GM12878 (cell line): Measurements from ENCODE around the gene STK39. TPM values are rescaled to one million over a fixed set of nuclear protein-coding genes. Genes with fewer than 3 reads are reported as not detected.
"Not testable (repeated sequence)": the region's sequence is repeated elsewhere in the genome, so short reads cannot be mapped to it uniquely, and the experiment has no call there.

Experiments used
- ATAC-seq: fragments of 200-7000 bp; cut with Tn5 transposase; 3 replicates; pipeline ENCODE4 v1.9.1; 2020; ENCODE audit warnings: mild to moderate bottlenecking, moderate library complexity
- BruUV-seq: library from RNA; stranded (reverse); fragments of 400-500 nt; replicated peaks from 2 replicates; lab custom pipeline; 2021; lab: Mats Ljungman, UMichigan
- CTCF ChIA-PET: fragments of 300-600 bp; sonication (Branson Sonifier 250); formaldehyde crosslinking; extraction: SDS; loops from one replicate; lab custom pipeline; 2021; ENCODE audit warnings: inconsistent platforms; lab: Yijun Ruan, JAX
- POLR2A ChIA-PET: fragments of 350-600 bp; formaldehyde crosslinking; extraction: SDS; loops from one replicate; lab custom pipeline; 2021; ENCODE audit warnings: inconsistent platforms; lab: Charles Lee
- RAD21 ChIA-PET: fragments of 300-600 bp; sonication (Branson Sonifier 250); formaldehyde crosslinking; loops from one replicate; lab custom pipeline; 2023; ENCODE audit warnings: antibody characterized with exemption; ENCODE audit not compliant: unreplicated experiment; lab: Charles Lee
- SMC1A ChIA-PET: fragments of 300-600 bp; sonication (Branson Sonifier 250); formaldehyde crosslinking; loops from one replicate; lab custom pipeline; 2023; ENCODE audit not compliant: unreplicated experiment, uncharacterized antibody; lab: Charles Lee
- DNase-seq: peaks from one replicate; pipeline ENCODE4 v3.0.0-alpha.2; 2011; ENCODE audit warnings: low read depth, low spot score
- FAIRE-seq: peaks from 3 replicates; lab custom pipeline; 2011; peaks lifted over from hg19 to GRCh38; lab: Jason Lieb, UNC
- H2AFZ ChIP-seq: 2 replicates; pipeline ENCODE4 v1.6.0; 2011; ENCODE audit warnings: low read depth, low read length, control low read depth; ENCODE audit not compliant: control insufficient read depth
- H3K27ac ChIP-seq: 2 replicates; pipeline ENCODE4 v1.5.1; 2011; ENCODE audit warnings: control low read depth; ENCODE audit not compliant: control insufficient read depth, insufficient read depth
- H3K27me3 ChIP-seq, 2 experiments: replicated peaks in 1 of 2; 2 replicates each; pipeline versions ENCODE4 v1.6.0 to v1.6.1; 2011; ENCODE audit warnings: low read length in 1 of 2; ENCODE audit not compliant: control insufficient read depth in 2 of 2, insufficient read depth in 2 of 2
- H3K36me3 ChIP-seq, 2 experiments: 2 replicates each; pipeline ENCODE4 v1.5.1; 2011; ENCODE audit warnings: low read length in 1 of 2; ENCODE audit not compliant: control insufficient read depth in 2 of 2, insufficient read depth in 2 of 2
- H3K4me1 ChIP-seq: 2 replicates; pipeline ENCODE4 v1.6.1; 2011; ENCODE audit warnings: mild to moderate bottlenecking, low read length, moderate library complexity, mixed read lengths; ENCODE audit not compliant: control insufficient read depth, insufficient read depth
- H3K4me2 ChIP-seq: 2 replicates; pipeline ENCODE4 v1.6.0; 2011; ENCODE audit warnings: control low read depth; ENCODE audit not compliant: control insufficient read depth, insufficient read depth
- H3K4me3 ChIP-seq: fragments of 200-600 bp; sonication (generic); 2 replicates; pipeline ENCODE4 v1.5.1; 2016
- H3K79me2 ChIP-seq: 2 replicates; pipeline ENCODE4 v1.6.0; 2011; ENCODE audit warnings: low read length; ENCODE audit not compliant: control insufficient read depth, insufficient read depth
- H3K9ac ChIP-seq: 2 replicates; pipeline ENCODE4 v1.8.0; 2011; ENCODE audit warnings: low read length, control low read depth, mixed read lengths; ENCODE audit not compliant: control insufficient read depth, insufficient read depth
- H3K9me3 ChIP-seq: replicated peaks from 3 replicates; pipeline ENCODE4 v1.5.1; 2011; ENCODE audit warnings: mild to moderate bottlenecking, low read length; ENCODE audit not compliant: control insufficient read depth, insufficient read depth
- H4K20me1 ChIP-seq: 2 replicates; pipeline ENCODE4 v1.6.0; 2011; ENCODE audit not compliant: control insufficient read depth, insufficient read depth
- ELK1 ChIP-seq: IDR thresholded peaks from 2 replicates; pipeline ENCODE4 v1.6.1; 2012; ENCODE audit warnings: low read depth, low read length, improper control_type of control experiment
- GABPA ChIP-seq: IDR thresholded peaks from 2 replicates; pipeline ENCODE4 v1.6.1; 2014; ENCODE audit warnings: antibody characterized with exemption, low read depth, mild to moderate bottlenecking, inconsistent platforms
- JUNB ChIP-seq: IDR thresholded peaks from 2 replicates; pipeline ENCODE4 v1.6.1; 2016; ENCODE audit warnings: antibody characterized with exemption, mild to moderate bottlenecking
- MTA2 ChIP-seq: fragments of 450-650 bp; IDR thresholded peaks from 2 replicates; pipeline ENCODE4 v1.6.1; 2016; ENCODE audit warnings: low read depth, mild to moderate bottlenecking, moderate library complexity
- MYC ChIP-seq: IDR thresholded peaks from 2 replicates; pipeline ENCODE4 v1.6.1; 2011; ENCODE audit warnings: mild to moderate bottlenecking, low read length, moderate library complexity, inconsistent platforms; ENCODE audit not compliant: insufficient read depth, insufficient replicate concordance, insufficient read length, severe bottlenecking
- POLR2AphosphoS2 ChIP-seq: IDR thresholded peaks from 2 replicates; pipeline ENCODE4 v1.6.1; 2011; ENCODE audit warnings: low read depth, mild to moderate bottlenecking, low read length, improper control_type of control experiment, moderate library complexity
- STAT1 ChIP-seq: fragments of 450-650 bp; conservative IDR thresholded peaks from 2 replicates; pipeline ENCODE4 v1.6.1; 2014; ENCODE audit warnings: antibody characterized with exemption, mild to moderate bottlenecking
- TBL1XR1 ChIP-seq: IDR thresholded peaks from 2 replicates; pipeline ENCODE4 v1.6.1; 2012; ENCODE audit warnings: low read depth, low read length, improper control_type of control experiment
- ZNF274 ChIP-seq: IDR thresholded peaks from one replicate; pipeline ENCODE4 v1.8.0; 2011; ENCODE audit not compliant: insufficient read length, insufficient read depth
- WGBS: methylation state at CpG from one replicate; pipeline ENCODE4 v1.1.6; 2016; ENCODE audit warnings: low lambda C conversion rate; ENCODE audit not compliant: insufficient replicate concordance, insufficient coverage; ENCODE audit errors: missing lambda C conversion rate; 5-methylcytosine and 5-hydroxymethylcytosine counted together
- in situ Hi-C: fragments of 300-500 bp; cut with MboI; formaldehyde crosslinking; loops from 9 replicates; pipeline ENCODE4 v1.14.3; 2018; ENCODE audit warnings: mixed read lengths
- intact Hi-C: fragments of 100-400 bp; cut with micrococcal nuclease; formaldehyde crosslinking; loops from one replicate; pipeline ENCODE4 v1.14.2; 2022; ENCODE audit not compliant: unreplicated experiment
- polyA plus RNA-seq, 11 experiments: library from polyadenylated mRNA; depleted of rRNA in 4 of 11; unstranded in 6 of 11; stranded (reverse) in 5 of 11; fragments of >200 nt; fragmentation: Nextera tagmentation in 4 of 11; fragmentation: Illumina TruSeq in 1 of 11; extraction: Ambion mirVana in 4 of 11; extraction: Trizol in 1 of 11; gene quantifications; 1 replicate in 1 of 11; 2 replicates in 10 of 11; pipeline versions ENCODE4 v1.2.1 to v1.2.3, GENCODE V29; 2011 to 2016; ENCODE audit warnings: inconsistent platforms in 2 of 11, missing spikeins in 2 of 11, low read depth in 1 of 11
- total RNA-seq, 4 experiments: library from RNA; depleted of rRNA in 3 of 4; stranded (reverse); fragments of >200 nt in 3 of 4; fragmentation: Illumina TruSeq in 1 of 4; extraction: Trizol in 1 of 4; gene quantifications; 2 replicates each; pipeline versions ENCODE4 v1.2.1 to v1.2.3, GENCODE V29; 2013 to 2021
- TF ChIP-seq, protein P1 (sequence below): fragments of 450-650 bp; IDR thresholded peaks from 2 replicates; pipeline ENCODE4 v1.6.1; 2018; ENCODE audit warnings: mild to moderate bottlenecking, low read depth, moderate library complexity; ENCODE audit not compliant: partially characterized antibody

STK39 gene
- total and polyA plus RNA-seq, 10 of the 15 experiments (the other 5 are each of a cell fraction or from before 2014, with no cell fraction given): 0.03 to 0.21 (median 0.07) TPM; not detected in 5

DNA sequence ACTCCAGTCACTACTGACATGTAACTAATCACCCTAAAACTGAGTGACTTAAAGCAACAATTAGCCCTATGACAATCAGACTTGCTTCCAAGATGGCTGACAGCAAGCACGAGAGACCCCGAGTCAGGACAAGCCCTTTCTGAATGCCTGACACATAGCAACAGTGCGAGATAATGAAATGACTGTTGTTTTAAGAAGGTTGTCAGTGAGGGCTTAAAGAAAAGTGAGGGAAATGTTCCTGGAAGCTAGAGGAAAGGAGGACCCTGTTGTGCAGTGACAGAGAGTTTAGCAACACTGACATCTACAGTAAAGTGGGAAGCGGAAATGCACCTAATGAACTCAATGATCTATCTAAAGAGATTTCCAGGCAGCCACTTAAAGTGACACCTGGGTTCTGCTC is 163.1 kb downstream of the STK39 start (continued):
- TF ChIP-seq GABPA (no peak), TBL1XR1 (no peak)

DNA sequence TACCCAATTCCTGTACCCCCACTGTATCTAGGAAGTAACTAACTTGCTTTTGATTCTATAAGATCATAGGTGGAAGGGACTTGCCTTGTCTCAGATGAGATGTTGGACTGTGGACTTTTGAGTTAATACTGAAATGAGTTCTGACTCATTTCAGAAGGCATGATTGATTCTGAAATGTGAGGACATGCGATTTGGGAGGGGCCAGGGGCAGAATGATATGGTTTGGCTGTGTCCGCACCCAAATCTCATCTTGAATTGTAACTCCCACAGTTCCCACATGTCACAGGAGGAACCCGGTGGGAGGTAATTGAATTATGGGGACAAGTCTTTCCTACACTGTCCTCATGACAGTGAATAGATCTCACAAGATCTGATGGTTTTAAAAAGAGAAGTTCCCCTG is 165.9 kb downstream of the STK39 start:
- BruUV-seq: not testable (repeated sequence)

DNA sequence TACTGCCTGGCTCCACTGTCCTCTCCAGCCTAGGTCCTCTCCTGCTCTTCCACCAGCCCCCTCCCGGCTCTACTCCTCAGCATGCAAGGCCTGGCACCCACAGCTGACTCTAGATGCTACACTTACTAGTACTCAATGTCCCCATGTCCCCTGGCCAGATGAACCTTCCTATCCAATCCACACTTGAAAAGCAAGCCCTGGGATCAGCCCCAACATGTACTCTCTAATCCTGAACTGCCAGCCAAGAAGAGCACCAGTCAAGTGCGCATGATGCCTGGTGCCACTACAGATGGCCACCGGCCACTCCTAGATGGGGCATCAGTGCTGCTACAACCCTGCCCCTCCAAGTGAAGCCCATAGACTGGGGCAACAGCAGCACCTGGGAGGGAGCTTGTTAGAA is 168.2 kb downstream of the STK39 start:
- 42% methylated on average over 3 of the region's 3 CpGs for whole genome bisulfite sequencing
- ATAC-seq (no peak), DNase-seq (no peak), FAIRE-seq (no peak)
- no peak overlapping the region for H3K4me3 ChIP-seq
- no TSS peak for BruUV-seq
- H3K9ac ChIP-seq: no peak overlapping the region
- intact Hi-C loops (no loop called here), in situ Hi-C loops (no loop called here)
- H3K4me1 ChIP-seq: no peaks in the 10 kb centered on the region
- no peaks in the 10 kb centered on the region for H3K79me2 ChIP-seq
- peaks cover 0 to 1% of the 10 kb centered on the region in 2 experiments; a peak in 1 of 4 replicates for H3K27me3 ChIP-seq
- no peak overlapping the region for H2AFZ ChIP-seq
- no peaks in the 10 kb centered on the region for H4K20me1 ChIP-seq
- POLR2A ChIA-PET: no interaction called here
- no peaks in the 10 kb centered on the region for H3K36me3 ChIP-seq
- RAD21 ChIA-PET: no interaction called here
- CTCF ChIA-PET: interaction anchor here (1.7 kb wide), 1 partner anchor 34 kb away, joined by 3 read pairs; no protein-coding TSS in a partner anchor
- SMC1A ChIA-PET: no interaction called here
- no peaks in the 10 kb centered on the region; the same call in 2 of the 3 replicates for H3K9me3 ChIP-seq
- no peak overlapping the region for H3K27ac ChIP-seq
- no peak overlapping the region for H3K4me2 ChIP-seq
- TF ChIP-seq MTA2: no peak
- TF ChIP-seq ZNF274: no peak
- no peak for TF ChIP-seq STAT1
- TF ChIP-seq ELK1: no peak
- TF ChIP-seq, protein P1, sequence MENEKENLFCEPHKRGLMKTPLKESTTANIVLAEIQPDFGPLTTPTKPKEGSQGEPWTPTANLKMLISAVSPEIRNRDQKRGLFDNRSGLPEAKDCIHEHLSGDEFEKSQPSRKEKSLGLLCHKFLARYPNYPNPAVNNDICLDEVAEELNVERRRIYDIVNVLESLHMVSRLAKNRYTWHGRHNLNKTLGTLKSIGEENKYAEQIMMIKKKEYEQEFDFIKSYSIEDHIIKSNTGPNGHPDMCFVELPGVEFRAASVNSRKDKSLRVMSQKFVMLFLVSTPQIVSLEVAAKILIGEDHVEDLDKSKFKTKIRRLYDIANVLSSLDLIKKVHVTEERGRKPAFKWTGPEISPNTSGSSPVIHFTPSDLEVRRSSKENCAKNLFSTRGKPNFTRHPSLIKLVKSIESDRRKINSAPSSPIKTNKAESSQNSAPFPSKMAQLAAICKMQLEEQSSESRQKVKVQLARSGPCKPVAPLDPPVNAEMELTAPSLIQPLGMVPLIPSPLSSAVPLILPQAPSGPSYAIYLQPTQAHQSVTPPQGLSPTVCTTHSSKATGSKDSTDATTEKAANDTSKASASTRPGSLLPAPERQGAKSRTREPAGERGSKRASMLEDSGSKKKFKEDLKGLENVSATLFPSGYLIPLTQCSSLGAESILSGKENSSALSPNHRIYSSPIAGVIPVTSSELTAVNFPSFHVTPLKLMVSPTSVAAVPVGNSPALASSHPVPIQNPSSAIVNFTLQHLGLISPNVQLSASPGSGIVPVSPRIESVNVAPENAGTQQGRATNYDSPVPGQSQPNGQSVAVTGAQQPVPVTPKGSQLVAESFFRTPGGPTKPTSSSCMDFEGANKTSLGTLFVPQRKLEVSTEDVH: no peak
- no peak for TF ChIP-seq POLR2AphosphoS2
- TF ChIP-seq MYC: no peak

More for the DNA sequence above, 165.9 kb downstream of the STK39 start:
- peak; percentile 45; the same call in 2 of the 3 replicates for ATAC-seq
- CTCF ChIA-PET, H3K4me2 ChIP-seq, H3K27me3 ChIP-seq, SMC1A ChIA-PET, H3K9ac ChIP-seq, FAIRE-seq, H4K20me1 ChIP-seq, DNase-seq, H2AFZ ChIP-seq, H3K27ac ChIP-seq, H3K36me3 ChIP-seq, H3K79me2 ChIP-seq, RAD21 ChIA-PET, H3K4me1 ChIP-seq, intact Hi-C loops, in situ Hi-C loops, POLR2A ChIA-PET, H3K9me3 ChIP-seq, H3K4me3 ChIP-seq: not testable (repeated sequence)
- 25% methylated on average over 3 of the region's 3 CpGs for WGBS
- peak; percentile 43 for TF ChIP-seq JUNB
- TF ChIP-seq, all 136 proteins: peak for 1; not testable (repeated sequence) for 135
